ENCODE results near the gene ARHGEF11. TPM values are rescaled to one million over a fixed set of nuclear protein-coding genes. Genes with fewer than 3 reads are reported as not detected.

Gene ARHGEF11
- polyA plus RNA-seq, 1 donor (not counting 4 experiments of a cell fraction or from before 2014, with no cell fraction given), result 8.0 TPM

DNA sequence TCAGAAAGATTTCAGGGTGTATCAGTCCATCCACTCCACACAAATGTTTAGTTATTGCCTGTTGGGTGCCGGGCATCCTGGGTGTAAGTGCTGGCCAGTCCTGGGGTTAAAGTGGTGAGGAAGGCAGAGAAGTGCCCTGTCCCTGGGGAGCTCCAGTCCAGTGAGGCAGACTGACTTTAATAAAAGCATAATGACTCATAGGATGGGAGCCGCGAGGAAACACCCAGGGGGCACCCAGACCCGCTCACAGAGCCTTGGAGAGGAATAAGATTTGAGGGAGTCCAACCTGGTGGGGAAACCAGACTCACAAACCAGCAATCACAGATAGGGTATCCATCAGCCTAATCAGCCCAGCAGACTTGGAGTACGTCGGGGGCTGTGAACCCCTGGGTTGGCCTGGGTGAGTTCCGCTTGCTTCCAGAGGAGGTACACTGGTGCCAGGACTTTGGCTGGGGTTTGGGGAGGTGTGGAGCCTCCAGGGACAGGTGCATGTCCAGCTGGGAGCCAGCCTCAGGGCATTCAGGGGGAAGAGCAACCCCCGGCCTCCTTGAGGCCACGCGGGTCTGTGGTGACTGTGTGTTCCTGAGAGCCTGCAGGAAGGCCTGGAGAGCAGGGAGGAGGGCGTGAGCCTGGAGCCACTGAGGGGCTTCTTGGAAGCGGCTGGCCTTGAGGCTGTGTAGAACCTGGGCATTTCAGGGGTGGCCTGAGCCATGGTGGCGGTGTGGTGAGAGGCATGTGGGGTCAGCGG is 148.3 kb downstream of the ARHGEF11 start:
- peak overlapping the region; percentile 97 for H3K27ac ChIP-seq (ENCODE audit: control insufficient read depth, insufficient read depth, low read length)
- no peaks in the 10 kb centered on the region for H4K20me1 ChIP-seq (ENCODE audit: control insufficient read depth, extremely low read depth, insufficient read depth, low read length)
- H3K9me3 ChIP-seq (ENCODE audit: control insufficient read depth, low read depth, low read length), result no peaks in the 10 kb centered on the region
- DNase-seq (ENCODE audit: low read depth, low spot score) (no peak), FAIRE-seq (no peak)
- H3K4me1 ChIP-seq (ENCODE audit: control insufficient read depth, extremely low read depth, insufficient read depth, low read length), result peaks cover 33% of the 10 kb centered on the region
- H3K4me2 ChIP-seq (ENCODE audit: control insufficient read depth, extremely low read depth, insufficient read depth, low read depth, low read length), result peak overlapping the region; percentile 90
- peak overlapping the region in 2 of 3 experiments; percentile 44 to 54 for H3K4me3 ChIP-seq (ENCODE audit: control insufficient read depth in 2 of 3, extremely low read depth in 1 of 3, insufficient read depth in 2 of 3, low read depth in 1 of 3, low read length in 3 of 3)
- TF ChIP-seq, protein P1, sequence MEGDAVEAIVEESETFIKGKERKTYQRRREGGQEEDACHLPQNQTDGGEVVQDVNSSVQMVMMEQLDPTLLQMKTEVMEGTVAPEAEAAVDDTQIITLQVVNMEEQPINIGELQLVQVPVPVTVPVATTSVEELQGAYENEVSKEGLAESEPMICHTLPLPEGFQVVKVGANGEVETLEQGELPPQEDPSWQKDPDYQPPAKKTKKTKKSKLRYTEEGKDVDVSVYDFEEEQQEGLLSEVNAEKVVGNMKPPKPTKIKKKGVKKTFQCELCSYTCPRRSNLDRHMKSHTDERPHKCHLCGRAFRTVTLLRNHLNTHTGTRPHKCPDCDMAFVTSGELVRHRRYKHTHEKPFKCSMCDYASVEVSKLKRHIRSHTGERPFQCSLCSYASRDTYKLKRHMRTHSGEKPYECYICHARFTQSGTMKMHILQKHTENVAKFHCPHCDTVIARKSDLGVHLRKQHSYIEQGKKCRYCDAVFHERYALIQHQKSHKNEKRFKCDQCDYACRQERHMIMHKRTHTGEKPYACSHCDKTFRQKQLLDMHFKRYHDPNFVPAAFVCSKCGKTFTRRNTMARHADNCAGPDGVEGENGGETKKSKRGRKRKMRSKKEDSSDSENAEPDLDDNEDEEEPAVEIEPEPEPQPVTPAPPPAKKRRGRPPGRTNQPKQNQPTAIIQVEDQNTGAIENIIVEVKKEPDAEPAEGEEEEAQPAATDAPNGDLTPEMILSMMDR (optimal IDR thresholded peaks at IDR 0.05 in 1 of 3, IDR thresholded peaks at IDR 0.05 in 1 of 3, conservative IDR thresholded peaks at IDR 0.05 in 1 of 3; ENCODE audit: extremely low read depth in 1 of 3, insufficient read depth in 2 of 3, low read length in 3 of 3), result no peak
- TF ChIP-seq EZH2 (IDR thresholded peaks at IDR 0.05; ENCODE audit: low read length), result no peak
- peak overlapping the region; percentile 71 for H3K9ac ChIP-seq (ENCODE audit: control insufficient read depth, extremely low read depth, insufficient read depth, low read length)
- no peaks in the 10 kb centered on the region for H3K79me2 ChIP-seq (ENCODE audit: control insufficient read depth, insufficient read depth, low read length)
- H3K36me3 ChIP-seq (ENCODE audit: control insufficient read depth in 2 of 2, extremely low read depth in 1 of 2, insufficient read depth in 2 of 2, low read length in 2 of 2), result no peaks in the 10 kb centered on the region
- no peaks in the 10 kb centered on the region for H3K27me3 ChIP-seq (ENCODE audit: control insufficient read depth, extremely low read depth, insufficient read depth, low read length)
- dilution Hi-C loops (cut with MboI; ENCODE audit: extremely low pct_ligation_motif_present, low sequenced_read_pairs), result no loop called here
- H3K9me1 ChIP-seq (ENCODE audit: control insufficient read depth, extremely low read depth, insufficient read depth, low read length), result no peaks in the 10 kb centered on the region
- no peak overlapping the region for H2AFZ ChIP-seq (ENCODE audit: control insufficient read depth, low read length)

GRCh38 chr1:156896490-156897033 is 149.0 kb downstream of the ARHGEF11 start:
- peak; percentile 80 for DNase-seq (ENCODE audit: low read depth, low spot score)
- Histone ChIP-seq H3K9ac (ENCODE audit: control insufficient read depth, extremely low read depth, insufficient read depth, low read length) (peak overlapping the region; percentile 71), H4K20me1 (ENCODE audit: control insufficient read depth, extremely low read depth, insufficient read depth, low read length) (no peaks in the 10 kb centered on the region), H3K79me2 (ENCODE audit: control insufficient read depth, insufficient read depth, low read length) (no peaks in the 10 kb centered on the region), H3K27ac (ENCODE audit: control insufficient read depth, insufficient read depth, low read length) (peak overlapping the region; percentile 97), H3K4me1 (ENCODE audit: control insufficient read depth, extremely low read depth, insufficient read depth, low read length) (peaks cover 37% of the 10 kb centered on the region), H3K27me3 (ENCODE audit: control insufficient read depth, extremely low read depth, insufficient read depth, low read length) (no peaks in the 10 kb centered on the region), H3K9me3 (ENCODE audit: control insufficient read depth, low read depth, low read length) (no peaks in the 10 kb centered on the region), H3K36me3 (ENCODE audit: control insufficient read depth in 2 of 2, extremely low read depth in 1 of 2, insufficient read depth in 2 of 2, low read length in 2 of 2) (no peaks in the 10 kb centered on the region), H3K4me2 (ENCODE audit: control insufficient read depth, extremely low read depth, insufficient read depth, low read depth, low read length) (peak overlapping the region; percentile 90), H2AFZ (ENCODE audit: control insufficient read depth, low read length) (peak overlapping the region; percentile 53), H3K9me1 (ENCODE audit: control insufficient read depth, extremely low read depth, insufficient read depth, low read length) (no peaks in the 10 kb centered on the region), H3K4me3 (ENCODE audit: control insufficient read depth in 2 of 3, extremely low read depth in 1 of 3, insufficient read depth in 2 of 3, low read depth in 1 of 3, low read length in 3 of 3) (peak overlapping the region in 2 of 3 experiments; percentile 44 to 54)
- dilution Hi-C loops (cut with MboI; ENCODE audit: extremely low pct_ligation_motif_present, low sequenced_read_pairs), result no loop called here
- TF ChIP-seq, protein P1 (optimal IDR thresholded peaks at IDR 0.05 in 1 of 3, IDR thresholded peaks at IDR 0.05 in 1 of 3, conservative IDR thresholded peaks at IDR 0.05 in 1 of 3; ENCODE audit: extremely low read depth in 1 of 3, insufficient read depth in 2 of 3, low read length in 3 of 3), result no peak
- TF ChIP-seq EZH2 (IDR thresholded peaks at IDR 0.05; ENCODE audit: low read length), result no peak
- FAIRE-seq, result peak; percentile 78
